Nephron (organoid): Measurements from ENCODE around the gene CTSD.

Experiments
- H3K27ac Mint-ChIP-seq, 3 experiments: 2 replicates each; pipeline ENCODE4 v1.8.0; 2020; ENCODE audit warnings: mixed read lengths in 3 of 3, mild to moderate bottlenecking in 2 of 3, moderate library complexity in 1 of 3
- H3K27me3 Mint-ChIP-seq: 2 replicates; pipeline ENCODE4 v1.8.0; 2021; ENCODE audit warnings: low read depth, mild to moderate bottlenecking, moderate library complexity, mixed read lengths
- H3K36me3 Mint-ChIP-seq: 2 replicates; pipeline ENCODE4 v1.8.0; 2020; ENCODE audit warnings: low read depth, mixed read lengths
- H3K4me1 Mint-ChIP-seq: 2 replicates; pipeline ENCODE4 v1.8.0; 2020; ENCODE audit warnings: mixed read lengths
- H3K4me3 Mint-ChIP-seq, 3 experiments: 2 replicates each; pipeline ENCODE4 v1.8.0; 2020; ENCODE audit warnings: mild to moderate bottlenecking in 3 of 3, mixed read lengths in 3 of 3, moderate library complexity in 2 of 3
- H3K9me3 Mint-ChIP-seq: 2 replicates; pipeline ENCODE4 v1.8.0; 2020; ENCODE audit warnings: mixed read lengths
- TF ChIP-seq, protein P1 (sequence below), 3 experiments: fragments of 200-600 bp; sonication (generic); IDR thresholded peaks; one replicate each; pipeline ENCODE4 v1.5.0; 2021; ENCODE audit warnings: antibody characterized with exemption in 3 of 3; ENCODE audit not compliant: unreplicated experiment in 3 of 3

CTSD gene

DNA sequence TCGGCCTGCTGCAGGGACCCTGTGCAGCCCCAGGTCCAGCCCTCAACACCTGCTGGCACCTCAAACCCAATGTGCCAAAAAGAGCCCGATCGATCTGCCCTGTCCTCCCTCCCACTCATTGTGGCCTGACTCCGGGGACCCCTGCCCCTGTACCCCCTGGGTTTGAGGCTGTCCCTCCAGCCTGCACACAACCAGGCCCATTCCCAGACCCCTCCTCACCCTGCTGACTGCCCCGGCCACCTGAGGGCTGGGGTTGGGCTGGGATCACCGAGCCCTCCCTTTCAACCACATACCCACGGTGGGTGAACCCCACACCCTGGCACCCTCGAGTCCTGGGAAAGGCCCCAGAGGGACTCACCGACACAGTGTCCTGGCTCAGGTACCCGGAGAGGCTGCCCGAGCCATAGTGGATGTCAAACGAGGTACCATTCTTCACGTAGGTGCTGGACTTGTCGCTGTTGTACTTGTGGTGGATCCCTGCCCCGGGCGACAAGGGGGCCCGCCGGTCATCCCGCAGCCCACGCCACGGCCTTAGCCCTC, 5.0 kb downstream of the CTSD start:
- no peak overlapping the region for H3K4me3 Mint-ChIP-seq
- peaks cover 5% of the 10 kb centered on the region for H3K36me3 Mint-ChIP-seq
- no peaks in the 10 kb centered on the region for H3K27me3 Mint-ChIP-seq
- H3K27ac Mint-ChIP-seq: no peak overlapping the region
- H3K9me3 Mint-ChIP-seq: no peaks in the 10 kb centered on the region
- H3K4me1 Mint-ChIP-seq: no peaks in the 10 kb centered on the region
- TF ChIP-seq, protein P1, sequence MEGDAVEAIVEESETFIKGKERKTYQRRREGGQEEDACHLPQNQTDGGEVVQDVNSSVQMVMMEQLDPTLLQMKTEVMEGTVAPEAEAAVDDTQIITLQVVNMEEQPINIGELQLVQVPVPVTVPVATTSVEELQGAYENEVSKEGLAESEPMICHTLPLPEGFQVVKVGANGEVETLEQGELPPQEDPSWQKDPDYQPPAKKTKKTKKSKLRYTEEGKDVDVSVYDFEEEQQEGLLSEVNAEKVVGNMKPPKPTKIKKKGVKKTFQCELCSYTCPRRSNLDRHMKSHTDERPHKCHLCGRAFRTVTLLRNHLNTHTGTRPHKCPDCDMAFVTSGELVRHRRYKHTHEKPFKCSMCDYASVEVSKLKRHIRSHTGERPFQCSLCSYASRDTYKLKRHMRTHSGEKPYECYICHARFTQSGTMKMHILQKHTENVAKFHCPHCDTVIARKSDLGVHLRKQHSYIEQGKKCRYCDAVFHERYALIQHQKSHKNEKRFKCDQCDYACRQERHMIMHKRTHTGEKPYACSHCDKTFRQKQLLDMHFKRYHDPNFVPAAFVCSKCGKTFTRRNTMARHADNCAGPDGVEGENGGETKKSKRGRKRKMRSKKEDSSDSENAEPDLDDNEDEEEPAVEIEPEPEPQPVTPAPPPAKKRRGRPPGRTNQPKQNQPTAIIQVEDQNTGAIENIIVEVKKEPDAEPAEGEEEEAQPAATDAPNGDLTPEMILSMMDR (IDR thresholded peaks at IDR 0.05; ENCODE audit: unreplicated experiment in 3 of 3): no peak

DNA sequence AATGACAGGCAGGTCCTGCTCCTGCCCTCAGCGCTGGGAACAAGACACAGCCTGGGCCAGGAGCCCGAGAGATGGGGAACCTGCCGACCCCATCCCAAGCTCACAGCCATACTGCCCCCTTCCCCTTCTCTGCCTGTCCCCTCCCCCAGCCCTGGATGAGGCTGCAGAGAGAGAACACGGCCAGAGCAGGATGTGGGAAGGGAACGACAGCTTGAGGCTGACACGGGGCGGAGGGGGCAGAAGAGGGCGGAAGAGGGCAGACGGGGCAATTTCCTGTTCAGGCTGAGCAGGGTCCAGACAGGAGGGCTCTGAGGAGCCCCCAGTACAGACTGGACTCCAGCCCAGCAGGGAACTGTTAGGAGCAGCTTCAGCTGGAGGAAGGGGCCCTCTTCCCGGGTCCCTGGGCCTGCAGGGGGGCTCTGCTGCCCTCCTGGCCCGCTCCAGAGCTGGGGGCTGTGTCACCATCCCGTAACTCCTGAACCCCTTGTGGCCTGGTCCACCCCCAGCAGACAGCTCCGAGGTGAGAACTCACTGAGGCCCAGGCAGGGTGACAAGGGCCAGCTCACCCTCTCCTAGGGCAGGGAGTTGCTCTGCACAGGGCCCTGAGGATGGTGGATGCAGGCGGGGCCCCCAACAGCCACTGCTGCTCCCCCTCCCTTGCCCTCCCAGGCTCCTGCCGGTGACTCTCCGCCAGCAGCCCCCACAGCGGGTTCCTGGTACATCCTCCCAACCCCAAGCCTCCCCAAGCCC, 5.7 kb downstream of the CTSD start:
- H3K4me3 Mint-ChIP-seq: no peak overlapping the region
- TF ChIP-seq, protein P1 (IDR thresholded peaks at IDR 0.05; ENCODE audit: unreplicated experiment in 3 of 3): no peak
- H3K36me3 Mint-ChIP-seq: peaks cover 8% of the 10 kb centered on the region
- H3K27me3 Mint-ChIP-seq: no peaks in the 10 kb centered on the region
- H3K4me1 Mint-ChIP-seq: no peaks in the 10 kb centered on the region
- no peaks in the 10 kb centered on the region for H3K9me3 Mint-ChIP-seq
- no peak overlapping the region for H3K27ac Mint-ChIP-seq

DNA sequence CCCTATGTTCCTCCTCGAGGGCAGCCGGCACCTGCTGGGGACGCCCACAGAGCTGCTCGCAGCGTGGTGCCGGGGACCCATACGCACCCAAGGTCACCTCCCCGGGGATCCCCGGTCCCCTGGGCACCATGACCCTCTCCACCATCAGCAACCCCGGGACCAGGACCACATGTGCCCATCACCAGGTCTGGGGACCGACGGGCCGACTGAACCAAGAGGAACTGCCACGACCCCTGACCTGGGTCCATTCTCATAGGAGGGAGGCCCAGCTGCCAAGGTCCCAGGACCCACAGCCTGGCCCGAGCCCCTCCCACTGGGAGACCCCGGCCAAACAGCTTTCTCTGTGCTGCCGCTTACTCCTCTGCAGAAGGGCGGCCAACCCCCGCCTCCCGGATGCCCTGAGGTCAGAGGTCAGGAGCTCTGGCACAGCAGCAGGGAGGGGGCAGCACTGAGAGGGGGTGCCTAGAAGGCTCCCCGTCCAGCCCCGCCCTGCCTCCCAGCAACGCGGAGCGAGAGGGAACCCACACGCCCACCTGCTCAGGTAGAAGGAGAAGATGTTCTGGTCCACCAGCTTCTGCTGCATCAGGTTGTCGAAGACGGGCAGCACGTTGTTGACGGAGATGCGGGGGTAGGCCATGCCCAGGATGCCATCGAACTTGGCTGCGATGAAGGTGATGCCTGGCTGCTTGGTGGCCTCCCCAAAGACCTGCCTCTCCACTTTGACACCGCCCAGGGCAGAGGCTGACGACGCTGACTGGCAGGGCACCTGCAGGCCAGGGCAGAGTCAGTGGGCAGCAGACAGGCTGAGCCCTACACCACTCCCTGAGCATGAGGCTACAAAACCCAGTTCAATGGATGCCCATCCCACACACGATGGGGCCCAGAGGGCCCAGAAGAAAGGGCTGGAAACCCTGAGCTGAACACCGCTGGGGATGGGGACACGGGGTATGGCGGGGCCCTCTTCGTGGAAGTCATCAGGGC, 6.6 kb downstream of the CTSD start:
- TF ChIP-seq, protein P1 (IDR thresholded peaks at IDR 0.05; ENCODE audit: unreplicated experiment in 3 of 3): no peak
- peaks cover 9% of the 10 kb centered on the region for H3K36me3 Mint-ChIP-seq
- H3K27me3 Mint-ChIP-seq: no peaks in the 10 kb centered on the region
- no peaks in the 10 kb centered on the region for H3K4me1 Mint-ChIP-seq
- no peak overlapping the region for H3K27ac Mint-ChIP-seq
- no peaks in the 10 kb centered on the region for H3K9me3 Mint-ChIP-seq
- H3K4me3 Mint-ChIP-seq: no peak overlapping the region

DNA sequence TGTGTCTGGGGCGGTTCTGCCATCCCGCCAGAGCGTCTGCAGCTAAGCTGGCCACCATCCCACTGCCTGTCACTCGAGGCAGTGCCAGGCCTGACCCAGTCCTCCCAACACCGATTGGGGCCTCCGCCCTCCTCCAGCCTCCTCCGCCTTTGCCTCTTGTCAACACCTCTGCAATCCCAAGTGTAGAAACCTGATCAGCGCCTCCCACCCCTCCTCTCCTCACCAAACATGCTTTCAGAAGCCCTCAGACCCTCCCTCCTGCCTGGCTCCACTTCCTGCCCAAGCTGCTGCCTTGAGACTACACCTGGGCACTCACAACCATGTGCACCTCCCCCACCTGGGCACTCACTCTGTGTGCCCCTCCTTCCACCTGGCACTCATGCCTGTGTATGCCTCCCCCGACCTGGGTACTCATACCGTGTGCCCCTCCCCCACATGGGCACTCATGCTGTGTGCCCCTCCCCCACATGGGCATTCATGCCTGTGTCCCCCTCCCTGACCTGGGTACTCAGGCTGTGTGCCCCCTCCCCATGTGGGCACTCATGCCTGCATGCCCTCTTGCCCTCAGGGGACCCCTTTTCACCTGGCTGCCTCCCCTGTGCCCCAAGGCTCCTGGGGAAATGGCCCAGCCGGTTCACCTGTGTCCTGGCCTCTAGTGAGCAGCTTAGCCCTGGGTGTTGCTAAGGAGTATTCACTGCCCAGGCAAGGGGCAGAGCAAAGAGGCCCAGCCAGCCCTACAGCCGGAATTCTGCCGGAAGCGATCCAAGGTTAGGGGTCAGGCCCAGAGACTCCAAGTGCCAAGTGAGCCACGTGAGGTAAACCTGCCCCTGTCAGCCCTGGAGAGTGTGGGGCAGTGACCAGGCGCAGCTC, 7.8 kb downstream of the CTSD start:
- H3K27ac Mint-ChIP-seq: no peak overlapping the region
- no peak overlapping the region for H3K4me3 Mint-ChIP-seq
- peaks cover 3% of the 10 kb centered on the region for H3K27me3 Mint-ChIP-seq
- peaks cover 9% of the 10 kb centered on the region for H3K36me3 Mint-ChIP-seq
- no peaks in the 10 kb centered on the region for H3K9me3 Mint-ChIP-seq
- TF ChIP-seq, protein P1 (IDR thresholded peaks at IDR 0.05; ENCODE audit: unreplicated experiment in 3 of 3): no peak
- no peaks in the 10 kb centered on the region for H3K4me1 Mint-ChIP-seq

DNA sequence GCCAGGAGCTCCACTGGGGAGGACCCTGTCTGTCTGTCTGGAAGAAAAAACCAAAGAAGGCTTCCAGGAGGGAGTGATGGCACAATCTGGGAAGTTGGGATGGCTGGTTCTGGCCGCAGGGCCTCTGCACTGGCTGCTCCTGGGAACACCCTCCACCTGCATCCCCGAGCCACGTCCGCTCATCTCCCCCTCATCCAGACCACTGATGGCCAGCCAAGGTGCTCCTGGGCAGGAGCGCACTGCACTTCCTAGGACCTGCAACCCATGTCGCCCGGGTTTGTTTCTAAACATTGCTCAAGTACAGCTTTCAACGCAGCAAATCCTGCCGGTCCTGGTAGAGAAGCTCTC, 8.4 kb downstream of the CTSD start:
- TF ChIP-seq, protein P1 (IDR thresholded peaks at IDR 0.05; ENCODE audit: unreplicated experiment in 3 of 3): no peak
- no peak overlapping the region for H3K27ac Mint-ChIP-seq
- H3K4me3 Mint-ChIP-seq: no peak overlapping the region
- peaks cover 8% of the 10 kb centered on the region for H3K27me3 Mint-ChIP-seq
- H3K9me3 Mint-ChIP-seq: no peaks in the 10 kb centered on the region
- H3K36me3 Mint-ChIP-seq: peaks cover 9% of the 10 kb centered on the region
- H3K4me1 Mint-ChIP-seq: peaks cover 3% of the 10 kb centered on the region
